CD4-positive, CD25-positive, alpha-beta regulatory T cell (primary cell): Measurements from ENCODE around the gene FRMPD2. TPM values are rescaled to one million over a fixed set of nuclear protein-coding genes. Genes with fewer than 3 reads are reported as not detected.
A peak's percentile ranks its signal among the peaks of the same experiment; 100 is the strongest.

Experiments
- ATAC-seq, 2 donors: fragments of 150-1000 bp; cut with Tn5 transposase; one replicate each; pipeline ENCODE4 v1.10.0; 2021; ENCODE audit warnings: low read depth in 2 of 2, moderate number of reproducible peaks in 2 of 2, moderate library complexity in 1 of 2
- DNase-seq, 3 donors: peaks; one replicate each; pipeline versions ENCODE4 v3.0.0 to v3.0.0-alpha.2; 2012 to 2022; ENCODE audit warnings: mixed read lengths in 1 of 3
- H3K27ac ChIP-seq: one replicate; pipeline ENCODE4 v1.7.0; 2013; ENCODE audit warnings: mild to moderate bottlenecking, low read length; ENCODE audit not compliant: insufficient read depth, poor library complexity, severe bottlenecking
- H3K27me3 ChIP-seq: one replicate; pipeline ENCODE4 v1.7.0; 2013; ENCODE audit warnings: low read length; ENCODE audit not compliant: control insufficient read depth, insufficient read depth
- H3K36me3 ChIP-seq: one replicate; pipeline ENCODE4 v1.7.0; 2013; ENCODE audit warnings: mild to moderate bottlenecking, low read length, moderate library complexity; ENCODE audit not compliant: control insufficient read depth, insufficient read depth
- H3K4me1 ChIP-seq: 2 replicates; pipeline ENCODE4 v1.7.0; 2013; ENCODE audit warnings: mild to moderate bottlenecking, low read length; ENCODE audit not compliant: insufficient read depth, control insufficient read depth, poor library complexity, severe bottlenecking
- H3K4me3 ChIP-seq: one replicate; pipeline ENCODE4 v1.7.0; 2013; ENCODE audit warnings: low read depth, mild to moderate bottlenecking, low read length, moderate library complexity
- H3K9me3 ChIP-seq, 2 experiments: 1 replicate in 1 of 2; 2 replicates in 1 of 2; pipeline ENCODE4 v1.7.0; 2013; ENCODE audit warnings: low read length in 2 of 2, mild to moderate bottlenecking in 1 of 2, moderate library complexity in 1 of 2; ENCODE audit not compliant: control insufficient read depth in 2 of 2
- H3K27ac Mint-ChIP-seq, 3 donors: one replicate each; pipeline ENCODE4 v1.8.0; 2020 to 2022; ENCODE audit warnings: mild to moderate bottlenecking in 3 of 3, mixed read lengths in 3 of 3, moderate library complexity in 2 of 3
- H3K27me3 Mint-ChIP-seq: one replicate; pipeline ENCODE4 v1.8.0; 2022; ENCODE audit warnings: mild to moderate bottlenecking, mixed read lengths
- H3K36me3 Mint-ChIP-seq: one replicate; pipeline ENCODE4 v1.8.0; 2020; ENCODE audit warnings: mixed read lengths
- H3K4me1 Mint-ChIP-seq, 4 donors: one replicate each; pipeline ENCODE4 v1.8.0; 2020 to 2022; ENCODE audit warnings: mixed read lengths in 4 of 4, mild to moderate bottlenecking in 1 of 4
- H3K4me3 Mint-ChIP-seq, 4 donors: one replicate each; pipeline ENCODE4 v1.8.0; 2020 to 2022; ENCODE audit warnings: mild to moderate bottlenecking in 4 of 4, mixed read lengths in 4 of 4, moderate library complexity in 3 of 4
- H3K9me3 Mint-ChIP-seq, 7 donors: one replicate each; pipeline ENCODE4 v1.8.0; 2020 to 2022; ENCODE audit warnings: mixed read lengths in 7 of 7, mild to moderate bottlenecking in 3 of 7, moderate library complexity in 2 of 7
- polyA plus RNA-seq, 4 donors: library from polyadenylated mRNA; unstranded; fragments of 300-500 nt; fragmentation: Illumina TruSeq; gene quantifications; one replicate each; pipeline ENCODE4 v1.2.3, GENCODE V29; 2021
- total RNA-seq: library from RNA; stranded (reverse); gene quantifications from one replicate; pipeline ENCODE4 v1.2.3, GENCODE V29; 2022

FRMPD2 gene, protein sequence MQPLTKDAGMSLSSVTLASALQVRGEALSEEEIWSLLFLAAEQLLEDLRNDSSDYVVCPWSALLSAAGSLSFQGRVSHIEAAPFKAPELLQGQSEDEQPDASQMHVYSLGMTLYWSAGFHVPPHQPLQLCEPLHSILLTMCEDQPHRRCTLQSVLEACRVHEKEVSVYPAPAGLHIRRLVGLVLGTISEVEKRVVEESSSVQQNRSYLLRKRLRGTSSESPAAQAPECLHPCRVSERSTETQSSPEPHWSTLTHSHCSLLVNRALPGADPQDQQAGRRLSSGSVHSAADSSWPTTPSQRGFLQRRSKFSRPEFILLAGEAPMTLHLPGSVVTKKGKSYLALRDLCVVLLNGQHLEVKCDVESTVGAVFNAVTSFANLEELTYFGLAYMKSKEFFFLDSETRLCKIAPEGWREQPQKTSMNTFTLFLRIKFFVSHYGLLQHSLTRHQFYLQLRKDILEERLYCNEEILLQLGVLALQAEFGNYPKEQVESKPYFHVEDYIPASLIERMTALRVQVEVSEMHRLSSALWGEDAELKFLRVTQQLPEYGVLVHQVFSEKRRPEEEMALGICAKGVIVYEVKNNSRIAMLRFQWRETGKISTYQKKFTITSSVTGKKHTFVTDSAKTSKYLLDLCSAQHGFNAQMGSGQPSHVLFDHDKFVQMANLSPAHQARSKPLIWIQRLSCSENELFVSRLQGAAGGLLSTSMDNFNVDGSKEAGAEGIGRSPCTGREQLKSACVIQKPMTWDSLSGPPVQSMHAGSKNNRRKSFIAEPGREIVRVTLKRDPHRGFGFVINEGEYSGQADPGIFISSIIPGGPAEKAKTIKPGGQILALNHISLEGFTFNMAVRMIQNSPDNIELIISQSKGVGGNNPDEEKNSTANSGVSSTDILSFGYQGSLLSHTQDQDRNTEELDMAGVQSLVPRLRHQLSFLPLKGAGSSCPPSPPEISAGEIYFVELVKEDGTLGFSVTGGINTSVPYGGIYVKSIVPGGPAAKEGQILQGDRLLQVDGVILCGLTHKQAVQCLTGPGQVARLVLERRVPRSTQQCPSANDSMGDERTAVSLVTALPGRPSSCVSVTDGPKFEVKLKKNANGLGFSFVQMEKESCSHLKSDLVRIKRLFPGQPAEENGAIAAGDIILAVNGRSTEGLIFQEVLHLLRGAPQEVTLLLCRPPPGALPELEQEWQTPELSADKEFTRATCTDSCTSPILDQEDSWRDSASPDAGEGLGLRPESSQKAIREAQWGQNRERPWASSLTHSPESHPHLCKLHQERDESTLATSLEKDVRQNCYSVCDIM (N-terminal part only)
- not detected for total RNA-seq
- polyA plus RNA-seq: not detected

GRCh38 chr10:48274636-48275035 is at the start of gene FRMPD2:
FRMPD2 (minus strand) TSS chr10:48274696; CDS start chr10:48274567, 129 bp downstream.
- Mint-ChIP-seq H3K27me3 (peaks cover 20% of the 10 kb centered on the region), H3K9me3 (peaks cover 0 to 1% (median 0%) of the 10 kb centered on the region in 7 donors), H3K4me3 (no peak within 1 kb of the TSS), H3K4me1 (no peaks in the 10 kb centered on the region), H3K27ac (no peak within 1 kb of the TSS), H3K36me3 (no peaks in the 10 kb centered on the region)
- ATAC-seq (no peak), DNase-seq (no peak)
- H3K36me3 ChIP-seq: no peaks in the 10 kb centered on the region
- no peaks in the 10 kb centered on the region for H3K4me1 ChIP-seq
- no peaks in the 10 kb centered on the region for H3K27me3 ChIP-seq
- H3K27ac ChIP-seq: no peak within 1 kb of the TSS
- H3K4me3 ChIP-seq: no peak within 1 kb of the TSS
- no peaks in the 10 kb centered on the region for H3K9me3 ChIP-seq

DNA sequence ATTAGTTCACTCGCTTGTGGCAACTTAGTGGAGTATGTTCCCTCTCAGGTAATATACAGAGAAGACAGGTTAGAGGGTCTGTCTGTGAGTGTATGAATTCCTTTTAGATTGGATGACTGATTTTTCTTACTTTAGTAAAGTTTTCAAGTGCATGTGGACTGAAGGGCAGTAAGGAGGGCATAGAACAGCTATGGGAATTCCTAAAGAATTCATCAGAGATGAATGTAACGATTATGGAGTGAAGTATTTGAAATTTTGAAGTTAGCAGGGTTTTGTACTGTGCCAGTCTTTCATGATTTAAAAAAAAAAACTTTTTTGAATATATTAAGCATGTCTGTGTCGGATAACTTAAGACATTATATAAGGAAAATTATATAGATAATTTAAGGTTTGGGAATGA is 47.5 kb upstream of the FRMPD2 start:
- no peaks in the 10 kb centered on the region for H3K27me3 ChIP-seq
- Mint-ChIP-seq H3K9me3 (peaks cover 0 to 3% (median 0%) of the 10 kb centered on the region in 7 donors), H3K4me3 (no peak overlapping the region), H3K27me3 (no peaks in the 10 kb centered on the region), H3K36me3 (peaks cover 3% of the 10 kb centered on the region), H3K27ac (no peak overlapping the region), H3K4me1 (peaks cover 5 to 55% (median 36%) of the 10 kb centered on the region in 4 donors)
- H3K4me3 ChIP-seq: no peak overlapping the region
- ATAC-seq (no peak), DNase-seq (no peak)
- H3K9me3 ChIP-seq: no peaks in the 10 kb centered on the region
- H3K27ac ChIP-seq: no peak overlapping the region
- H3K36me3 ChIP-seq: no peaks in the 10 kb centered on the region
- no peaks in the 10 kb centered on the region for H3K4me1 ChIP-seq

DNA sequence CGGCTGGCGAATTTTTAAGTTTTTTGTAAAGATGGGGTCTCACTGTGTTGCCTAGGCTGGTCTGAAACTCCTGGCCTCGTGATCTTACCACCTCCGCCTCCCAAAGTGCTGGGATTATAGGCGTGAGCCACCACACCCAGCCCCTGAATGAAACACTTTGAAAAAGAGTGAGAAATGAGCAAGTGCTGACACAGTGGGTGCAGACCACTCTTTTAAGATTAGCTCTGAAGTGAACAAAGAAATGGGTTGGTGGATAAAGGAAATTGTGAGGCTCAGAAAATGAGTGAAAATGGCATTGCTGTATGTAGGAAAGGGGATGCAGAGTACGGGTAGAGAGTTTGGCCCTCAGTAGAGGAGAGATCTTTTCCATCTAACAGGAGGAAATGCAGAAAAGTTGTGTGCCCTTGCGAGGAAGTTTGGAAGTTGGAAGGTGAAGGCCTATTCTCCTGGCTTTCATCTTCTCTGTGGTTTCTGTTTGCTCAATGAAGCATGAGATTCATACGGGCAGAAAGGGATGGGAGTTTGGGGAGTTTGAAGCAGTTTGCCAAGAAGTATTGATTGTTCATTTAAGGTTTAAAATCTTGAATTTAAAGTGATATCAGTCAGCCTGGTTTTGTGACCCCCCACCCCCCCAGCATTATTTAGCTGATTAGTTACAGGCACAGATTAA is 43.0 kb upstream of the FRMPD2 start:
- no peaks in the 10 kb centered on the region for H3K27me3 Mint-ChIP-seq
- Histone ChIP-seq H3K27ac (no peak overlapping the region), H3K4me1 (no peaks in the 10 kb centered on the region)

DNA sequence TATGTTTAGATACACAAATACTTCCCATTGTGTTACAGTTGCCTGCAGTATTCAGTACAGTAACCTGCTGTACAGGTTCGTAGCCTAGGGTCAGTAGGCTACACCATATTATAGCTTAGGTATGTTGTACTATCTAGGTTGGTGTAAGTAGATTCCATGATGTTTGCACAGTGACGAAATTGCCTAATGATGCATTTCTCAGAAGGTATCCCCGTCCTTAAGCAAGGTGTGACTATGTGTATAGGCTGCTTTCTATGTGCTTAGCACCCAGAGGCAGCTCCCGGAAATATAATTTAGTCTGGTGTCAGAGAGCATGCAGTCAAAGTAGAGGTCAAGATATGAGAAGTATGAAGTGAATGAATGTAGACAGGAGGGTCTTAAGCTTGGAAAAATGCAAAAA is 41.7 kb upstream of the FRMPD2 start:
- Histone ChIP-seq H3K9me3 (no peaks in the 10 kb centered on the region), H3K27ac (no peak overlapping the region), H3K27me3 (no peaks in the 10 kb centered on the region), H3K4me3 (no peak overlapping the region), H3K36me3 (no peaks in the 10 kb centered on the region), H3K4me1 (no peaks in the 10 kb centered on the region)
- H3K4me3 Mint-ChIP-seq: no peak overlapping the region
- no peak for ATAC-seq
- no peak for DNase-seq
- no peaks in the 10 kb centered on the region for H3K27me3 Mint-ChIP-seq
- no peaks in the 10 kb centered on the region for H3K36me3 Mint-ChIP-seq
- H3K4me1 Mint-ChIP-seq: peaks cover 19 to 43% (median 26%) of the 10 kb centered on the region in 4 donors
- no peak overlapping the region for H3K27ac Mint-ChIP-seq
- no peaks in the 10 kb centered on the region for H3K9me3 Mint-ChIP-seq

More for the DNA sequence above, 43.0 kb upstream of the FRMPD2 start:
- no peaks in the 10 kb centered on the region for H3K27me3 ChIP-seq
- ATAC-seq (no peak), DNase-seq (no peak)
- Mint-ChIP-seq H3K36me3 (no peaks in the 10 kb centered on the region), H3K4me1 (peaks cover 13 to 39% (median 21%) of the 10 kb centered on the region in 4 donors), H3K4me3 (no peak overlapping the region), H3K27ac (no peak overlapping the region), H3K9me3 (no peaks in the 10 kb centered on the region)
- no peak overlapping the region for H3K4me3 ChIP-seq
- no peaks in the 10 kb centered on the region for H3K36me3 ChIP-seq
- H3K9me3 ChIP-seq: no peaks in the 10 kb centered on the region

- Mint-ChIP-seq H3K36me3 (no peaks in the 10 kb centered on the region), H3K27me3 (no peaks in the 10 kb centered on the region), H3K27ac (no peak overlapping the region), H3K4me3 (no peak overlapping the region), H3K9me3 (no peaks in the 10 kb centered on the region), H3K4me1 (peaks cover 19 to 53% (median 39%) of the 10 kb centered on the region in 4 donors)
- H3K27ac ChIP-seq: no peak overlapping the region
- H3K27me3 ChIP-seq: no peaks in the 10 kb centered on the region
- H3K4me3 ChIP-seq: no peak overlapping the region
- H3K36me3 ChIP-seq: no peaks in the 10 kb centered on the region
- no peaks in the 10 kb centered on the region for H3K9me3 ChIP-seq
- ATAC-seq (no peak), DNase-seq (no peak)
- H3K4me1 ChIP-seq: no peaks in the 10 kb centered on the region
Observed at GRCh38 chr10:48314107-48314506, 39.6 kb upstream of the FRMPD2 start.

- Histone ChIP-seq H3K36me3 (no peaks in the 10 kb centered on the region), H3K27me3 (no peaks in the 10 kb centered on the region), H3K9me3 (no peaks in the 10 kb centered on the region), H3K4me1 (peaks cover 13% of the 10 kb centered on the region), H3K4me3 (no peak overlapping the region), H3K27ac (no peak overlapping the region)
- Mint-ChIP-seq H3K9me3 (no peaks in the 10 kb centered on the region), H3K27ac (no peak overlapping the region), H3K4me1 (peaks cover 27 to 58% (median 49%) of the 10 kb centered on the region in 4 donors), H3K27me3 (no peaks in the 10 kb centered on the region), H3K4me3 (peak overlapping the region in 3 of 4 donors; percentile 7 to 84 (median 71)), H3K36me3 (no peaks in the 10 kb centered on the region)
- peak in 2 of 3 donors; percentile 22 to 49 for DNase-seq
- ATAC-seq: no peak
Observed at GRCh38 chr10:48309711-48310226, 35.3 kb upstream of the FRMPD2 start.

DNA sequence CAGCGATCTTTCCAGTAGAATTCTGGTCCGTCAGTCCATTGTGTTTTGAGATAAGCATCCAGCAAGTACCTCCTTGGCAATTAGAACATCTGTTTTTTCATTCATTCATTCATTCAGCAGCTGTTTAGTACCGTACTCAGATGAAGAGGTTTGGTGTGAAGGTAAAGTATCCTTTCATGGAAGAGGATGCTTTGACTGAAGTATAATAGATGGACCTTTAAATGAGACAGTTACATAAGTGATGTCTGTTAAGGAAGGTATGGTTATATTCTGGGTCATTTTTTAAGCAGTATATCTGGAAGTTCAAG is 33.2 kb upstream of the FRMPD2 start:
- no peaks in the 10 kb centered on the region for H3K36me3 Mint-ChIP-seq
- H3K4me1 Mint-ChIP-seq: peaks cover 24 to 44% (median 38%) of the 10 kb centered on the region in 4 donors
- peak overlapping the region; percentile 74 to 80 (median 78) for H3K27ac Mint-ChIP-seq
- Histone ChIP-seq H3K27ac (no peak overlapping the region), H3K9me3 (no peaks in the 10 kb centered on the region), H3K36me3 (no peaks in the 10 kb centered on the region), H3K4me1 (peaks cover 13% of the 10 kb centered on the region), H3K4me3 (peak overlapping the region; percentile 85), H3K27me3 (no peaks in the 10 kb centered on the region)
- peak overlapping the region; percentile 88 to 97 (median 92) for H3K4me3 Mint-ChIP-seq
- no peak for ATAC-seq
- no peaks in the 10 kb centered on the region for H3K9me3 Mint-ChIP-seq
- H3K27me3 Mint-ChIP-seq: peaks cover 5% of the 10 kb centered on the region
- DNase-seq: no peak
